Body of pancreas (tissue), 4 donors: ENCODE results near the gene TTC1. TPM values are rescaled to one million over a fixed set of nuclear protein-coding genes. Genes with fewer than 3 reads are reported as not detected.

ENCODE experiments used
- ATAC-seq: fragments of 150-250 bp; one replicate; pipeline ENCODE4 v1.9.1; 2016
- DNase-seq, 4 donors: peaks; one replicate each; pipeline ENCODE4 v3.0.0-alpha.2; 2019
- H3K27ac ChIP-seq, 4 donors: fragments of 200-600 bp; sonication (generic); 1 replicate in 3 of 4; 2 replicates in 1 of 4; pipeline versions ENCODE4 v1.5.1 to v1.6.1; 2016 to 2019; ENCODE audit warnings: mild to moderate bottlenecking in 1 of 4, mixed read lengths in 1 of 4, moderate library complexity in 1 of 4
- H3K27me3 ChIP-seq, 2 donors: fragments of 200-600 bp; sonication (generic); one replicate each; pipeline ENCODE4 v1.6.0; 2016; ENCODE audit warnings: mild to moderate bottlenecking in 1 of 2
- H3K36me3 ChIP-seq, 2 donors: fragments of 200-600 bp; sonication (generic); replicated peaks in 1 of 2; 2 replicates each; pipeline ENCODE4 v1.5.1; 2016; ENCODE audit warnings: low read depth in 2 of 2; ENCODE audit not compliant: insufficient read depth in 1 of 2
- H3K4me1 ChIP-seq: fragments of 200-600 bp; sonication (generic); one replicate; pipeline ENCODE4 v1.6.0; 2016
- H3K4me3 ChIP-seq, 2 donors: fragments of 200-600 bp; sonication (generic); 1 replicate in 1 of 2; 2 replicates in 1 of 2; pipeline ENCODE4 v1.5.1; 2016 to 2019
- H3K9me3 ChIP-seq, 3 donors: fragments of 200-600 bp; sonication (generic); 1 replicate in 2 of 3; 2 replicates in 1 of 3; pipeline ENCODE4 v1.5.1; 2016
- CTCF ChIP-seq, 7 experiments: fragments of 450-650 bp in 4 of 7; fragments of 200-600 bp in 3 of 7; sonication (generic) in 3 of 7; IDR thresholded peaks; one replicate each; pipeline ENCODE4 v1.5.1; 2016 to 2019; ENCODE audit warnings: antibody characterized with exemption in 7 of 7
- POLR2A ChIP-seq, 3 donors: fragments of 450-650 bp; IDR thresholded peaks; one replicate each; pipeline ENCODE4 v1.6.1; 2016; ENCODE audit warnings: antibody characterized with exemption in 3 of 3, mild to moderate bottlenecking in 2 of 3
- WGBS, 2 donors: methylation state at CpG; one replicate each; pipeline ENCODE4 v1.1.5; 2017; 5-methylcytosine and 5-hydroxymethylcytosine counted together
- intact Hi-C: fragments of 100-400 bp; cut with DNase I; formaldehyde crosslinking; loops from one replicate; pipeline ENCODE4 v1.15.1; 2023
- total RNA-seq, 2 donors: library from RNA; depleted of rRNA; stranded (reverse); fragments of >200 nt; gene quantifications; one replicate each; pipeline ENCODE4 v1.1.0, GENCODE V29; 2016

Gene TTC1
- total RNA-seq, 2 donors from 2014 or later, result 11.2 to 26.4 TPM

GRCh38 chr5:160036243-160036642 lies 27.3 kb downstream of the TTC1 start:
- H3K27me3 ChIP-seq, result no peaks in the 10 kb centered on the region
- no peak for TF ChIP-seq POLR2A (IDR thresholded peaks at IDR 0.05)
- TF ChIP-seq CTCF (IDR thresholded peaks at IDR 0.05), result no peak
- no peaks in the 10 kb centered on the region for H3K9me3 ChIP-seq
- 62 to 100% methylated on average over 1 of the region's 1 CpG for WGBS, 2 donors
- ATAC-seq (no peak), DNase-seq (no peak)
- H3K27ac ChIP-seq, result no peak overlapping the region
- peaks cover 6% of the 10 kb centered on the region for H3K4me1 ChIP-seq
- H3K4me3 ChIP-seq, result no peak overlapping the region
- peaks cover 0 to 15% of the 10 kb centered on the region in 2 donors for H3K36me3 ChIP-seq
- intact Hi-C loops, result no loop called here

GRCh38 chr5:160036884-160037283 lies 27.9 kb downstream of the TTC1 start:
- DNase-seq, result no peak

GRCh38 chr5:160039810-160040470 lies 31.0 kb downstream of the TTC1 start:
- H3K27me3 ChIP-seq, result no peaks in the 10 kb centered on the region
- peaks cover 0 to 14% of the 10 kb centered on the region in 2 donors for H3K36me3 ChIP-seq
- H3K4me3 ChIP-seq, result no peak overlapping the region
- 52 to 58% methylated on average over 2 of the region's 2 CpGs for WGBS, 2 donors
- ATAC-seq (no peak), DNase-seq (no peak)
- no peak for TF ChIP-seq CTCF (IDR thresholded peaks at IDR 0.05)
- no peak for TF ChIP-seq POLR2A (IDR thresholded peaks at IDR 0.05)
- H3K27ac ChIP-seq, result no peak overlapping the region
- intact Hi-C loops, result no loop called here
- no peaks in the 10 kb centered on the region for H3K9me3 ChIP-seq
- H3K4me1 ChIP-seq, result peaks cover 4% of the 10 kb centered on the region

More at GRCh38 chr5:160036884-160037283, 27.9 kb downstream of the TTC1 start:
- H3K27ac ChIP-seq, result no peak overlapping the region
- intact Hi-C loops, result no loop called here
- H3K9me3 ChIP-seq, result no peaks in the 10 kb centered on the region
- H3K36me3 ChIP-seq, result peaks cover 0 to 15% of the 10 kb centered on the region in 2 donors
- no peak for ATAC-seq
- H3K4me3 ChIP-seq, result no peak overlapping the region
- no peaks in the 10 kb centered on the region for H3K27me3 ChIP-seq
- no peak for TF ChIP-seq POLR2A (IDR thresholded peaks at IDR 0.05)
- no peak for TF ChIP-seq CTCF (IDR thresholded peaks at IDR 0.05)
- H3K4me1 ChIP-seq, result peaks cover 4% of the 10 kb centered on the region

- 98 to 100% methylated on average over 2 of the region's 2 CpGs for whole genome bisulfite sequencing, 2 donors
- Histone ChIP-seq H3K27me3 (no peaks in the 10 kb centered on the region), H3K36me3 (peaks cover 0 to 9% of the 10 kb centered on the region in 2 donors), H3K27ac (no peak overlapping the region), H3K9me3 (no peaks in the 10 kb centered on the region), H3K4me3 (no peak overlapping the region), H3K4me1 (peaks cover 4% of the 10 kb centered on the region)
- ATAC-seq, result no peak
- no peak for DNase-seq
- no peak for TF ChIP-seq POLR2A (IDR thresholded peaks at IDR 0.05)
- TF ChIP-seq CTCF (IDR thresholded peaks at IDR 0.05), result no peak
- intact Hi-C loops, result no loop called here
These were observed 31.5 kb downstream of the TTC1 start for GRCh38 chr5:160040471-160040835.

- H3K36me3 ChIP-seq, result peaks cover 0 to 2% of the 10 kb centered on the region in 2 donors
- ATAC-seq (no peak), DNase-seq (no peak)
- H3K9me3 ChIP-seq, result no peaks in the 10 kb centered on the region
- no peak overlapping the region for H3K27ac ChIP-seq
- intact Hi-C loops, result no loop called here
- 86 to 87% methylated on average over 3 of the region's 3 CpGs for WGBS, 2 donors
- no peak overlapping the region for H3K4me3 ChIP-seq
- TF ChIP-seq POLR2A (IDR thresholded peaks at IDR 0.05) (no peak), CTCF (IDR thresholded peaks at IDR 0.05) (no peak)
- H3K27me3 ChIP-seq, result no peaks in the 10 kb centered on the region
- H3K4me1 ChIP-seq, result peaks cover 4% of the 10 kb centered on the region
These were observed 33.7 kb downstream of the TTC1 start for GRCh38 chr5:160042671-160043070.
